Non-pigmented ciliary epithelial cell (primary cell): ENCODE data around the gene HSF4.

ENCODE experiments used
- DNase-seq: peaks from one replicate; pipeline ENCODE4 v3.0.0-alpha.2; 2010; ENCODE audit warnings: low read depth

HSF4 gene

DNA sequence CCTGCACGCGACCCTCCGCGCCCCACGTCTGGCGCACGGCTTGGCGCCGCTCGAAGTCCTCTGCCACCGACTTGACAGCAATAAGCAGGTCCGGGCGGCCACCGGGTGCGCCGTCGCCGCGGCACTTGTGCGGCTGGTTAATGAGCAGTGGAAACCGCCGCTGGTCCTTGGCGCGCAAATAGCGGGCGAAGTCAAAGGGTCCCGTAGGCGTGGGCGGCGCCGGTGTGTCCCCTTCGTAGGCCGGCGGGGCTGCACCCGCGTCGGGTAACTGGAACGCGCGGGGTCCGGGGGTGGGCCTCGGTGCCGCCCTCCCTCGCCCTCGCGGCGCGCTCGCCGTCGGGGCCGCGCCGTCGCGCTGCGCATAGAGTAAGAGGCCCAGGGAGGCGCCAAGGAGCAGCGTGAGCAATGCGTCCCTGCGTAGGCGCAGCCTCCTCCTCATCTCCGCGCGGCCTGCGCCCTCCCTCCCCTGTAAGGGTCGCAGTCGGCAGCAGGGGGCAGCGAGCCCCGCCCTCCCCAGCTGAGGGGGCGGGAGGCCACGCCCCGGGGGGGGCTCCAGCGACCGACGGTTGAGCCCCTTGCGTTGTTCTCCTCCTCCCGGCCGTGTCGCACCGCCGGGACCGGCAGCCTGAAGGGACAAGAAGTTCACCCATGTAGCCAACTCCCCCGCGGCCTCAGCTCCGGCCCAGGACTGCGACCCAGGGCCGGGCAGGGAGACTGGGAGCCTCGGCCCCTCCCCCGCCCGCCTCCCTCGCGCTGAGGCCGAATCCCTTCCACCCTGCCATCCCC lies 14.3 kb upstream of the HSF4 start:
- DNase-seq, result no peak

DNA sequence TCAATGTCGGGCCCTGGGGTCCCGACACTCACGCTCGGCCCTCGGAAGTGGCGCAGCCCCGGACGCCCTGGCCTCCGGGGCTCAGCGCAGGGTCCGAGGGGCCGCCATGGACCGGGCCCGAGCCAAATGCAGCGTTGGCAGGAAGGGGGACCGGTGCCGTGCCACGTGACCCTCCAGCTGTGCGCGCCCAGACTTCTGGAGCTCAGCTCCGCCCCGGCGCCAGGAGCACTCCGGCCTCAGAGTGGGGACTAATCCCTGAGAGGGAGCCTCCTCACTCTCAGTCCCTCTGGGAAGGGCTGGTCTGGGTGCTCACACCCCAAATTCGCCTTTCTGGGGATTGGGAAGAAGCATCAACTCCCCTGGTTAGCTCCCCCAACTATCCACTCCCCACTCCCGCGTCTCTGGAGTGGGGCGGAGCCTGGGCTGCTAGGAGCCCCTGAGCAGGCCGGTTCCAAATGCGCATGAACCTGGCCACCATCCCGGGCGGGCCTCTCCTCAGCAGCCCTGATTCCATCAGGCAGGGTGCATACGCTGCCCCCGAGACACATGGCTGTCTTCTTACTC lies 13.6 kb upstream of the HSF4 start, which contains the start of gene B3GNT9:
Gene B3GNT9 (minus strand): TSS at position 166 of the 564 bp plus-strand sequence. CDS start 513 bp downstream, outside the sequence.
- DNase-seq, result no peak

DNA sequence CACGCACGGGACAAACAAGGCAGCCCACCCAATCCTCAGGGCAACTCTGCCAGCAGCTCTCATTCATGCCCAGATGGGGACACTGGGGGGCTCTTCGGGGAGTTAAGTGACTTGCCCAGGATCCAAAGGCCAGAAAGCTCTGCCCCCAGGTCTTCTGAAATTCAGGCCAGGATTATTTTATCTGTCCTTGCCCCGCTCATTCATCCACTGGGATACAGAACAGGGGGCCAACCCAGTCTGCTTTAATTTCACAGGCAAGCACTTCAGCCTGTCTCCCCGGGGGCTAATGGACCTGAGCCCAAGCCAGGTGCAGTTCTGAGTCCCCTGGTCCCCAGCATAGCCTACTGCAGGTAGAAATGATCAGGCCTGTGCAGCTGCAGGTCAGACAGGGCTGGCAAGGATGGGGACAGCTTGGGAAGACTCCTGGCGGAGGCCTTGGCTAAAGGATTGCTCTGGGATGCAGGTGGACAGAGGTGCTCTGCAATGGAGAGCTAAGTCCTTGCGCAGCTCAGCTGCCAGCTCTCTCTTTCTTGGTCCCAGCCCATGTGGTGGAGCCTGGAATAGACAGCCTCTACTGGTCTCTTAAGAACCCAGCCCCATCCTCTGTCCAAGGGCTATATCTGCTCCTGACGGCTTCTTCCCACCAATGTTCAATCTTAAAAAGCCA lies 13.0 kb upstream of the HSF4 start:
- DNase-seq, result no peak

DNA sequence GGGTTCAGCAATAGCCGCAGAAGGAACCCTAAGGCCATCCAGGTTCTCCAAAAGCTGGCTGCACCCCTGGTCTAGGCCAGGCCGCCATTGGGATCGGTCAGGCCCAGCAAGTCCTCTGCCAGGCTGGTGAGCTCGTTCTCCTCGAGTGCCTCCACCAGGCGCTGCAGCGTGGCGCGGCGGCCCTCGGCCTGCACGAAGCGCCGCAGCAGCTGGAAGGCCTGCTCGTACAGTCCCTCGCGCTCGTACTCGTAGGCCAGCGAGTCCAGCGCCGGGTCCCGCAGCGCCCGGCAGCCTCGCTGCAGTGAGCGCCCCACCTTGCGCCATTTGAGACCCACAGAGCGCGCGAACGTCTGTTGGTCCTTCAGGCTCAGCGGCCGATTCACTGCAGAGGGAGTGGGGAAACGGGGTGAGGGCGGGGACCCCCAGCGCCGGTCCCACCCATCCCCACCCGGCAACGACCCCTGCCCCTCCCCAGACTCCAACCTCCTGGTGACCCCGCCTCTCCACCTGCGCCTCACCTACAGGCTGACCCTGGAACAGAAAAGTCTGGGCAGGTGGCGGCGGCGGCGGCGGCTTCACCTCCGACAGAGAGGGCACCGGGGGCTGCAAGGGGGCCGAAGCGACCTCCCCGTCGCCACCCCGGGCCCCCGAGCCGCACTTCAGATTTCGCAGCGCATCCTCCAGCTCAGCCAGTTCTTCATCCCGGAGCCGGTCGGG lies 9.8 kb upstream of the HSF4 start:
- no peak for DNase-seq

DNA sequence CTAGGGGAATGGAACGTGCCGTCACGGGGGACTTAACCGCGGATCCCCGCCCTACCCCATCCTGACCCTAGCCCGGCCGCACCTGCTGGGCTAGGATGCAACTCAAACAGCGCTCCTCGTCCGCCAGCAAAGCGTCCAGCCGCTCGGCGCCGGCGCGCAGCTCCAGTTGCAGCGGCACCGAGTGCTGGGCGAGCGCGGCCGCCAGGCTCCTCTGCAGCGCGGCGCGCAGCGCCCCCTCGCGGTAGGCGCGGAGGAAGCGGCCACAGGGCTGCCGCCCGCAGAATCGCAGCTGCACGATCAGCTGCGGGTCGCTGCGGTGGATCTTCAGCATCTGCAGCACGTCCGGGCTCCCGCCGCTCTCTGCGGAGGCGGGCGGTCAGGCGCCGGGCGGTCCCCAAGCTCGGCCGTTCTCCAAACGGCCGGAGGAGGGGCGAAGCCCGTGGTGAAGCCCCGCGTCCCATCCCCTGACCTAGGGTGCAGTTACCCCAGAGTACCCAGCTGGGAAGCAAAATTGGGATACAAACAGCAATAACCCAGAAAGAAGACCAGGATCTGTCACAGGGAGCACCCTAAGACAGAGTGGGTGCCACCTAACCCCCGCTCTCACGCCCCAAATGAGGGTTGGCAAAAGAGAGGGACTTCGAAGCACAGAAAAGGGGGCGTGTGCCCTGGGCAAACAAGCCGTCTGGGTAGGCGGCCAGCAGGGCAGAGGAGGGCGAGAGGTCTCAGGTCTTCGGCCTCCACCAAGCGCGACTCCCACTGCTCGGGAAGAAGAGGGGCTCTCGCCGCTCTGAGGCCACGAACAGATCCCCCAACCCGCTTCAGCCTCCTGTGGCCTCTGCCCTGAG lies 9.0 kb upstream of the HSF4 start:
- no peak for DNase-seq

DNA sequence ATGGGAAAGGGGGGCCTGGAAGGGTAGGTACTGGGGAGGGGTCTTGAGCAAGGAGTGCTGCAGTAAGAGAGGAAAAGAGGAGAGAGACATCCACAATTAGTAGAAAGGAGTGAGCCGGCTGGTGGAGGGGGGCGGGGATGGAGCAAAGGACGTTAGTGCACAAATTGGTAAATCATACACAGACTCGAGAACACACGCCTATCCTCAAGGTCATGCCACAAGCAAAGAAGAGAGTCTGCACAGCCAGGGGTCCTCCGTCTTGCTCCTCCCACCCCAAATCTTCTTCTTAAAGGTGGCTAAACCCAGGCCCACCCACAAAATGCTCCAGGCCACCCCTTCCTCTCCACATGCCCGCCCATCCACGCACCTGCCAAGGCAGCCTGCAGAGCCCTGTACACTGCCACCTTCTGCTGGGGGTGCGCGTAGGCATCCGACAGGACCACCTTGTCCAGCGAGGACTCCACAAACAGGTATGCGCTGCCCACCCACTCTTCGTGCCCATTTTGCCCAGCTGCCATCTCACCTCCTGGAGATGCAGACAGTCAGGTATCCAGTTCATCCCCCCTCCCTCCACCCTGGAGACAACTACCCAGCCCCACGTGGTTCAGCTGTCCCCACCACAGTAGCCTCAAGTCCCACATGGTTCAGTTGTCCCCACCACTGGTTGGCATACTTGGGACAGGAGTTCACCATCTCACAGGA lies 8.3 kb upstream of the HSF4 start:
- DNase-seq, result no peak

DNA sequence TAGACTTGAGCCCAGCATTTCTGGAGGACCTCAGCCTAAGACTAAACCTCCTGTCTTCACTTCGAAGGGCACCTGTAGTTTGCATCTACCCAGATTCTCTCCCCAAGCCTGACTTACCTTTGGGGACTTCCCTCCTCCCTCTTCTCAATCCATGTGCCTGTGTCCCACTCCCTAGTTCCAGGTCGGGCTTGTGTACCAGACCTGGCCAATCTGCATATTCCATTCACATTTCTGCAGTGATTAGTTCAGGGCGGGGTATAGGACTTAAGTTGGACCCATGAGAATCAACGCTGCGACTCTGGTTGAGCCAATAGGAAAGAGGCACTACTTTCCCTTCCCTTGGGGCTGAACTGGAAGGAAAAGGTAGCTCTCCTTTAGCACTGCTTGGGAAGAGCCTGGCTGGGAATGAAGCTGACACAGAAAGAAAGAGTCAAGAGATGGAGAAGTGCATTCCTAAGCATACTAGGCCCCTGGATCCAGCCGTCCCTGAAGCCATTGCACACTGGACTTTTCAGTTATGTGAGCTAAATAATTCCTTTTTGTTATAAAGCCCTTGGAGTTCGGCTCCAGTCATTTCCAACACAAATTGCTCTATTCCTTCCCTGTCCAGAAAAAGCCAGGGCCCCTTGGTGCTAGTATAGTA lies 7.3 kb upstream of the HSF4 start:
- no peak for DNase-seq

DNA sequence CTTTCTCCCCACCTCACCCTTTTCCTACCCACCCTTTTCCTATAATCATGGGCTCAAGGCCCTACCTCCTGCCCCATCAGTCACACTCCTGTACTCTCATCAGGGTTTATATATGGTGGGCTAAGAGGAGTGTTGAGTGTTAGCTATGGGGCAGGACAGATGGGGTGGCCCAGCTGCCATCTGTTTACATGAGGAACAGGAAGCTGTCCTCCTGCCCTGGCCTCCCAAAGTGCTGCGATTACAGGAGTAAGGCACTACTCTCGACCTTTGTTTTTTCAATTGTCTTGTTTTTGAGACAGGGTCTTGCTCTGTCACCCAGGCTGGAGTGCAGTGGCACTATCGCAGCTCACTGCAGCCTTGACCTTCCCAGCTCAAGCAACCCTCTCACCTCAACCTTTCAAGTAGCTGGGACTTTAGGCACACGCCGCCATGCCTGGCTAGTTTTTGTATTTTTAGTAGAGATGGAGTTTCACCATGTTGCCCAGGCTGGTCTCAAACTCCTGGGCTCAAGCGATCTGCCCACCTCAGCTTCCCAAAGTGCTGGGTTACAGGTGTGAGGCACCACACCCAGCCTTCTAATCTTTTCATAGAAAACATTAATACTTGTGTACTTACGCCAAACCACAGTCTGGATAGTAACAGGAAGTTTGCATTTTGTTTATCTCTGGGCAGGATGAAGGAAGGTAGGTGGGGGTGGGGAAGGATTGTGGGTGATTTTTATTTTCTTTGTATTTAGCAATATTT lies 6.5 kb upstream of the HSF4 start:
- DNase-seq, result no peak

DNA sequence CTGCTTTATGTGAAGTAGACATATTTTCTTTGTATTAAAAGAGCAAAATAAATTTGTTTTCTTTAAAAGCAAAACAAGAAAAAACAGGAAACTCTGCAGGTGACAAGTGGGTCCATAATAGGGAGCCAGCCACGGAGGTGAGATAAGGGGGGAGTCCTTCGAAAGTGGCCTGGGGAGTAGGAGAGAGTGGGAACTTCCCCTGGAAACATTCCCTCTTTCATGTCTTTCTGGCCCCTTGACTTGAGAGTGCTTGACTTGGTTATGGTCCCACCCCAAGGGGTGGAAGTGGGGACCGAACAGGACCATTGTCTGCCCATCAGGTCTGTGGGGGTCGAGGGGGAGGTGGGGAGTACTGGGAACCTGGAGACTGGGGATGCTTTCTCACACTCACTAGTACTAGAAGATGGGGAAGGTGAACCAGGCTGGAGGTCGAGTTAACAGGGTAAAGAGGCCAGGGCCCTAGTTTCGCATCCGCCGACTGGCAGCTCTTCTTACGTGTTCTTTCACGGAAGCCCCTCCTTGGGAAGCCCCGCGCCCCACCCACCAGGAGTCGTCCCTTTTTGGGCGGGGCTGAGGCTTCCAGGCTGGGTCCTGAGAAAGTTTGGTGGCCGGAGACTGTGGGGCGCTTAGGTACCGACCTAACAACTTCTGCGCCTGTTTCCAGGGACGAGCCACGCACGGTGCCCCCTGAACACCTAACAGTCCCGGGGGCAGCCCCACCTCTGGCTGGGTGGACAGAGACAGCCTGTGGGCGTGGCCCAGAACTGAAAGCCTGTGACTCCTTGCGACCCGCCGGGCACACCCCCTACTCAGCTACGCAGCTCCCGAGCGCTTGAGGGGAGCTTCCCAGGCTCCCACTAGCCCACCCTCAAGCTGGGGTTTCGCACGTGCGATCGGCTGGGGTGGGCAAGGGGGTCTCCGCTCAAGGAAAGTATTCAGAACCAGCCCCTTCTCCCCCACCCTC lies 5.6 kb upstream of the HSF4 start:
- DNase-seq, result no peak

DNA sequence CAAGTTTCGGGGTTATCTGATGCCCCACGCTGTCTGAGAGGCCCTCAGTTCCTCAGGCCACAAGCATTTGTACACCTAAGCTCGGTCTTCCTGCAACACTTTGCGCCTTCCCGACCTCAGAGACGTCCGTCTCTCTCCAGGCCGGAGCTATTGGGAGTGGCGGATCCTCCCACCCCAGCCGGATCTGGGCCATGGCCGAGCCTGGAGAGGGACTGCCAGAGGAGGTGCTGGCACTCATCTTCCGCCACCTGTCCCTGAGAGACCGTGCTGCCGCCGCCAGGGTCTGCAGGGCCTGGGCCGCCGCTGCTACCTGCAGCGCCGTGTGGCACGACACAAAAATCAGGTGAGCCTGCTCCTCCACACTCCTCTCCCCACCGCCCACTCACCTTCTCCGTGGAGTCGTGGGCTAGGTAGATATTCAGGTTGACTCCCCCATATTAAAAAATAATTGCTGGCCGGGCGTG lies 2.9 kb upstream of the HSF4 start:
- no peak for DNase-seq

DNA sequence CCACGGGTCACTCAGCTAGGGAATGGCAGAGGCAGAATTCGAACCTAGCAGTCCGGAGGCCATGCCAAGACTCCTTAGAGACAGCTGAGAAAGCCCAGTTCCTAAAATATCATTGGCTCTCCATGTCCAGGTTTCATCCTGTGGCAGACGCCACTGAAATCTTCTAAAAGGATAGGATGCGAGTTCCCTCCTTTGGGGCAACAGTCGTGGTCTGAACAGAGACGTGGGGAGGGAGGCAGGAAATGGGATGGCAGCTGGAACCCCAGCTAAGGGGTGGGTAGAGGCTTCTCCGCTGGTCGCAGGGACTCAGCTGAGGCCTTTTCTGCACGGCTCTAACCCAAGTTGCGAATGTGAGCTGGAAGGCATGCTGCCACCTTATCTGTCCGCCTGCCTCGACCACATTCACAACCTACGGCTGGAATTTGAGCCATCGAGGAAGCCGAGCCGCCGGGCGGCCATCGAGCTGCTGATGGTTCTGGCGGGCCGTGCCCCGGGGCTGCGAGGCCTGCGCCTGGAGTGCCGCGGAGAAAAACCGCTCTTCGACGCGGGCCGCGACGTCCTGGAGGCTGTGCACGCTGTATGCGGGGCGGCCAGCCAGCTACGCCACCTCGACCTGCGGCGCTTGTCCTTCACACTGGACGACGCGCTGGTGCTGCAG lies 1.9 kb upstream of the HSF4 start:
- no peak for DNase-seq

DNA sequence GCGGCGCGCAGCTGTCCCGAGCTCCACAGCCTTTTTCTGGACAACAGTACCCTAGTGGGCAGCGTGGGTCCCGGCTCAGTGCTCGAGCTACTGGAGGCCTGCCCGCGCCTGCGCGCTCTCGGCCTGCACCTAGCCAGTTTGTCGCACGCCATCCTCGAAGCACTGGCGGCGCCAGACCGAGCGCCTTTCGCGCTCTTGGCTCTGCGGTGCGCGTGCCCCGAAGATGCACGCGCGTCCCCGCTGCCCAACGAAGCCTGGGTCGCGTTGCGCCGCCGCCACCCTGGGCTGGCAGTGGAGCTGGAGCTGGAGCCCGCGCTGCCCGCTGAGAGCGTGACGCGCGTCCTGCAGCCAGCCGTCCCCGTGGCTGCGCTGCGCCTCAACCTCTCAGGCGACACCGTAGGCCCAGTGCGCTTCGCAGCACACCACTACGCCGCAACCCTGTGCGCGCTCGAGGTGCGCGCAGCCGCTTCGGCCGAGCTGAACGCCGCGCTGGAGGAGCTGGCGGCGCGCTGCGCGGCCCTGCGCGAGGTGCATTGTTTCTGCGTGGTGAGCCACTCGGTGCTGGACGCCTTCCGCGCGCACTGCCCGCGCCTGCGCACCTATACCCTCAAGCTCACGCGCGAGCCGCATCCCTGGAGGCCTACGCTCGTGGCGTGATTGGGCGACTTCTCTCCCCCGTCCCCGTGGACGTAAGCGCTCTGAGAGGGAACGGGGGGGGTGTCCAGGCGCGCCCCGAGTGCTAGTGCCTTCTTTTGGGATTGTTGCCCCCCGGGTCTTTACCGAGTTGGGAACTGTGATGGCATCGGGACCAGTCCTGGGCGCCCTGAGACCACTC lies 1.2 kb upstream of the HSF4 start:
- no peak for DNase-seq

DNA sequence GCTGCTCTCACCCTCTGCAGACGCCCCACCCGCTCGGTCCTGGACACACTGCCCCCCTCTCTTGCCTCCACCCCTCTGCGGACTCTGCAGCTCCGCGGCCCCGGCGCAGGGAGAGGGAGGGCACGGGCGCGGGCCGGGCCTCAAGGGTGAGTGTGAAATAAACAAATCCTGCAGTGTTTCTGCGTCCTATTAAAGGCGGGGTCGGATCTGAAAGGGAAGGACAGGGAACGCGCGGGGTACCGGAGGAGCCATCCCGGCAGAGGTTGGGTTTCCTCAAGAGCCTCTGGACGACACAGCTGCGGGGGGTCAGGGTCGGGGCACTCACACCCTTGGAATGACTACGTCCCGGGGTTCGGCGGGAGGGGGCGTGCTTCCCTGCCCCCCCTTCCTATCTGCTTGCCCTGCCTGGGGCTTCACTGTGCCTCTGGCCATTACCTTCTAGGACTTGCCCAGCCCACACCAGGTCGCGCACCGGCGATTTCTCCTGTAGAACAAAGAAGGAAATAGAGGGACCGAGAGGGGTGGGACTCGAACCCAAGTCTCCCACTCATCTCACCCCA lies 466 bp upstream of the HSF4 start:
- no peak for DNase-seq

DNA sequence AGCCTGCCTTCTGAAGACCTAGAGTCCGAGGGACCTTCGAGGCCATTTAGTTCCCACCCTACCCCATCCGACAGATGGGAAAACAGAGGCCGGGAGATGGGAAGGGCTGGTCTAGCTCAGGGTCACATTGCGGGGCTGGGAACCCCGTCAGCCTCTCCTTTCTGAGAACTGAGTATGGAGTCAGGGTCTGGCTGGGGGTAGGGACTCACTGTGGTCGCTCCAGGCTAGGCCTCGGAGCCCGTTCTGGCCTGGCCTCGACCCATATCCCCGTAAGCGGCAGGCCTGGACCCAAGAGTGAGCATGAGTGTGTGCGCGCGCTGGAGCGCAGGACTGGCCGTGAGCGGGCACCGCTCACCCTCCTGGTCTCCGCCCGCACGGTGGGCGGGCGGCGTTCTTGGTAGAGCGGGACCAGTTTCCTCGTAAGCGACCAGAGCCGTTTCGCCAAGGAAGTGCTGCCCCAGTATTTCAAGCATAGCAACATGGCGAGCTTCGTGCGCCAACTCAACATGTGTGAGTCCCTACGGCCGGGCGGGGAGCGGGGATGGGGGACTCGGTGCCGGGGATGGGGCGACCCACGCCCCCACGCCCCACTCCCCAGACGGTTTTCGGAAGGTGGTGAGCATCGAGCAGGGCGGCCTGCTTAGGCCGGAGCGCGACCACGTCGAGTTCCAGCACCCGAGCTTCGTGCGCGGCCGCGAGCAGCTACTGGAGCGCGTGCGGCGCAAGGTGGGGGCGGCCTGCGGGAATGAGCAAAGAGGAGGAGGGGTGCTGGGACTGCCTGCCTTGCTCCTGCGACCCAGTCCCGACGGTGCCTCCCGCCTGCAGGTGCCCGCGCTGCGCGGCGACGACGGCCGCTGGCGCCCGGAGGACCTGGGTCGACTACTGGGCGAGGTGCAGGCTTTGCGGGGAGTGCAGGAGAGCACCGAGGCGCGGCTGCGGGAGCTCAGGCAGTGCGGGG lies 855 bp downstream of the HSF4 start:
- no peak for DNase-seq

DNA sequence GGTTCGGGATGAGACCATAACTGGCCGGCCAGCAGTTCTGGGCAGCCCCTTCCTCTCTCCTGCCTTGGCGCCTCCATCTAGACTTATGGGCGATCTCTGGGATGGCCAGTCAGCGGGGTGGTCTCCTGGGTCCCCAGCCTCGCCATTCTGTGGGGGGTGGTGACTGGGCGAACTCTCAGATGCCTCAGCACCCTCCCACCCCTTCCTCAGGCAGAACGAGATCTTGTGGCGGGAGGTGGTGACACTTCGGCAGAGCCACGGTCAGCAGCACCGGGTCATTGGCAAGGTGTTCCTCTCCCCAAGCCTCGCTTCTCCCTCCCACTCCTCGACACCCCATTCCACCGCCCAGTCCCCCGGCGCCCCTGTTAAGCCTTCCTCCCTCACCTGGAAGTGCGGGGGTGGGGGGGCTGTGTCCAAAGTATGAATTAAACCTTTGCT lies 1.6 kb downstream of the HSF4 start:
- no peak for DNase-seq
